ENCODE data around the gene GJB6. TPM values are rescaled to one million over a fixed set of nuclear protein-coding genes. Genes with fewer than 3 reads are reported as not detected.
A peak's percentile ranks its signal among the peaks of the same experiment; 100 is the strongest.

GJB6 gene
- total RNA-seq, 6 experiments from 2014 or later = not detected

DNA sequence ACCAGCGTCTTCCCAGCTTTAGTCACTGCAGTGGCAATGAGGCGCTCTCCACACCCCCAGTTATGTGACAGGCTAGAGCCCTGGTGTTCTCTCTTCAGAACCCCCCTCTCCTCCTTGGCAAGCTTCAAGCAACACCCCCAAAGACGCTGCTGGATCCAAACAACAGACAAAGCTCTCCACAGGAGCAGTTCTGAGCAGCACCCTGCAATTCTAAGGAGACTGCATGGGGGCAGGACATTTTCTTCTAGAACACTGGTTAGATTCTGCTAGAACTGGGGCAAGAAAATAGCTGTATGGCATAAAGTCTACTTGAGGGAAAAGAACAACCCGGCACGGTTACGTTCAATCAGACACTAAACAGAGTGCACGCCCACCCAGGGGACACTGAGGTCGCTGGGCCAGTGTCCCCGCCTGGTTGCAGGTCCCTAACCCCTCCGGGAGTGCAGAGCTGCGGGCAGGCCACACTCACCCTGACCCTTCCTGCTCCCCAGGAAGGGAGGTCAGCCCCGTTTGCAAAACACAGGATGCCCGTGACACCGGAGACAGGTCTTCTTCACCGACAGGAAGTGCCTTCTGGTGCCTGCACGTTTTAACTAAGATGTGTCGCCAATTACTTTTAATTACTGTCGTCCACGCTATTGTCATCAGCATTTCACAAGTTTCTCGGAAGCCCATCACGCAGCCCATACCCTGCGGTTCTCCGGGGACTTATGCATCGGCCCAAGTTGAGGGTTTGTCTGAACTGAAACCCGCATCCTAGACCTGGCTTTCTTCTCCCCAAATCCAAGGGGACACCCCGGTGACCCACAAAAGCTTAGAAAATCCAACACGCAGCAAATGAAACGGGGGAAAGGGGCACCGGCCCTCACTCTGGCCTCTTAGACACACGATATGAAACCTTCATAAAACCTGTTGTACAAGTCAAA lies 943 bp downstream of the GJB6 start:
- Histone ChIP-seq H3K27ac (no peak overlapping the region), H3K27me3 (no peaks in the 10 kb centered on the region), H3K4me1 (peaks cover 0 to 7% (median 0%) of the 10 kb centered on the region in 4 donors), H3K36me3 (no peaks in the 10 kb centered on the region), H3K9me3 (no peaks in the 10 kb centered on the region), H3K4me3 (peak overlapping the region; percentile 3 to 47 (median 39))
- intact Hi-C loops (cut with DNase I) = no loop called here
- peak in 1 of 4 donors; percentile 13 for ATAC-seq
- WGBS (ENCODE audit: insufficient coverage, low coverage, low lambda C conversion rate, missing lambda C conversion rate) = 43% methylated on average over 25 of the region's 30 CpGs
- no peak for DNase-seq
- TF ChIP-seq, protein P1, sequence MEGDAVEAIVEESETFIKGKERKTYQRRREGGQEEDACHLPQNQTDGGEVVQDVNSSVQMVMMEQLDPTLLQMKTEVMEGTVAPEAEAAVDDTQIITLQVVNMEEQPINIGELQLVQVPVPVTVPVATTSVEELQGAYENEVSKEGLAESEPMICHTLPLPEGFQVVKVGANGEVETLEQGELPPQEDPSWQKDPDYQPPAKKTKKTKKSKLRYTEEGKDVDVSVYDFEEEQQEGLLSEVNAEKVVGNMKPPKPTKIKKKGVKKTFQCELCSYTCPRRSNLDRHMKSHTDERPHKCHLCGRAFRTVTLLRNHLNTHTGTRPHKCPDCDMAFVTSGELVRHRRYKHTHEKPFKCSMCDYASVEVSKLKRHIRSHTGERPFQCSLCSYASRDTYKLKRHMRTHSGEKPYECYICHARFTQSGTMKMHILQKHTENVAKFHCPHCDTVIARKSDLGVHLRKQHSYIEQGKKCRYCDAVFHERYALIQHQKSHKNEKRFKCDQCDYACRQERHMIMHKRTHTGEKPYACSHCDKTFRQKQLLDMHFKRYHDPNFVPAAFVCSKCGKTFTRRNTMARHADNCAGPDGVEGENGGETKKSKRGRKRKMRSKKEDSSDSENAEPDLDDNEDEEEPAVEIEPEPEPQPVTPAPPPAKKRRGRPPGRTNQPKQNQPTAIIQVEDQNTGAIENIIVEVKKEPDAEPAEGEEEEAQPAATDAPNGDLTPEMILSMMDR (IDR thresholded peaks at IDR 0.05) = no peak
- no peak for TF ChIP-seq POLR2A (IDR thresholded peaks at IDR 0.05)

DNA sequence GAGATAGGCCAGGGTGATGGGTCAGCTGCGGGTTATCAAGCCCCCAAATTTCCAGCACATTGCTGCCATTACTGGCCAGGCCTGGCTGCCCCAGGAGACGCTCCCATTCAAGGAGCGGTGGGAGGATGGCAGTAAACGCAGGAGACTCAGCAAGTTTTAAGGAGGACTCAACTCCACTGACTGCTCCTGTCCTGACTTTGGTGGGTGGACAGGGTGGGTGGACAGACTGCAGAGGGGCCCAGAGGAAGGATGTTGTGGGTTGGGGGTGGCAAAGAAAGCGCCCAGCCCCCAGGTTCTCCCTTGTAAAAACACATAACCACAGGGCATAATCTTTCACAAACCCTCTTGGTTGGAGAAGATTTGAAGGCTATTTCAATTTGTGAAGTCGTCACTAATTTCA lies 4.4 kb downstream of the GJB6 start:
- no peak for TF ChIP-seq POLR2A (IDR thresholded peaks at IDR 0.05)
- TF ChIP-seq, protein P1 (IDR thresholded peaks at IDR 0.05) = no peak
- H3K36me3 ChIP-seq = no peaks in the 10 kb centered on the region
- no peaks in the 10 kb centered on the region for H3K27me3 ChIP-seq
- intact Hi-C loops (cut with DNase I) = no loop called here
- no peak for DNase-seq
- ATAC-seq = no peak
- no peak overlapping the region for H3K4me3 ChIP-seq
- no peak overlapping the region for H3K27ac ChIP-seq
- 67% methylated on average over 1 of the region's 6 CpGs for WGBS (ENCODE audit: insufficient coverage, low coverage, low lambda C conversion rate, missing lambda C conversion rate)
- H3K9me3 ChIP-seq = no peaks in the 10 kb centered on the region
- H3K4me1 ChIP-seq = peaks cover 0 to 7% (median 0%) of the 10 kb centered on the region in 4 donors

DNA sequence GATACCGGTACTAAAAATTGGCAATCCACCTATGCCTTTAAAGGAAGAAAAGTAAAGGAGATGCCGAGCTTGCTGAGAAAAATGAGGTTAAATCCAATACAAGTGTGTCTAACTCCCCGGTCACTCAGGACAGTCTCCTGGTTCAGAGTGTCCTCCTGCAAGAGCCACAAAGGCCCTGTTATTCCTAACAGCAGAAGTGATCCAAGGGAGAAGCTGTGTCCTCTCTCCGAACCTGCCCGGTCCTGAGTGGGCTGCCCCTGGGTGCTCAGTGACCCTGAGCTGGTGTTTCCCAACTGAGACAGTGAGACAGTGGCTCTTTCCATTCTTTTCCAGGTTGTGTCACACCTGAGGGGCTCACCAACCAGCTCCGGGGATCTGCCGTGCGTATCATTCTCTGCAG lies 4.8 kb downstream of the GJB6 start:
- Histone ChIP-seq H3K27me3 (no peaks in the 10 kb centered on the region), H3K4me3 (no peak overlapping the region), H3K27ac (no peak overlapping the region), H3K36me3 (no peaks in the 10 kb centered on the region), H3K4me1 (peaks cover 0 to 7% (median 0%) of the 10 kb centered on the region in 4 donors), H3K9me3 (no peaks in the 10 kb centered on the region)
- DNase-seq (no peak), ATAC-seq (no peak)
- TF ChIP-seq POLR2A (IDR thresholded peaks at IDR 0.05) = no peak
- TF ChIP-seq, protein P1 (IDR thresholded peaks at IDR 0.05) = no peak
- intact Hi-C loops (cut with DNase I) = no loop called here
- 86% methylated on average over 6 of the region's 8 CpGs for WGBS (ENCODE audit: insufficient coverage, low coverage, low lambda C conversion rate, missing lambda C conversion rate)

DNA sequence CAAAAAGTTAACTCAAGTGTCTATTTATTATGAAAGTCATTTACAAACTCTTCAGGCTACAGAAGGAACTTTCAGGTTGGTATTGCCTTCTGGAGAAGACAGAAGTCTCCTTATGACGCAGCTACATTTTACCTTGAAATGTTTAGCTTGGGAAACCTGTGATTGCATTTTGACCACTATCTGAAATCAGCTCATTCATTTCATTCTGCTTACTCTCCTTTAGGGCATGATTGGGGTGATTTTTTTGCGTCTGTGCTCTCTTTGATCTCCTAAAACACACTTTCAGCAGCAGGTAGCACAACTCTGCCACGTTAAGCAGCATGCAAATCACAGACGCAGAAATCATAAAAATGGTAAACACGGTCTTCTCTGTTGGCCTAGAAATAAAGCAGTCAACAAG lies 9.6 kb downstream of the GJB6 start:
- Histone ChIP-seq H3K9me3 (no peaks in the 10 kb centered on the region), H3K27ac (no peak overlapping the region), H3K27me3 (no peaks in the 10 kb centered on the region), H3K4me1 (no peaks in the 10 kb centered on the region), H3K36me3 (no peaks in the 10 kb centered on the region), H3K4me3 (no peak overlapping the region)
- TF ChIP-seq, protein P1 (IDR thresholded peaks at IDR 0.05) = no peak
- no peak for TF ChIP-seq POLR2A (IDR thresholded peaks at IDR 0.05)
- intact Hi-C loops (cut with DNase I) = no loop called here
- WGBS (ENCODE audit: insufficient coverage, low coverage, low lambda C conversion rate, missing lambda C conversion rate) = 66% methylated on average over 4 of the region's 5 CpGs
- DNase-seq (no peak), ATAC-seq (no peak)
